ENCODE results near the gene EEF1AKMT1.

EEF1AKMT1 gene

GRCh38 chr13:20773194-20774080, at the start of gene EEF1AKMT1:
EEF1AKMT1 (minus strand) TSS chr13:20773961; CDS start chr13:20757598, 16,363 bp downstream.
- peak; percentile 91 to 93 (median 92) for DNase-seq (ENCODE audit: low read depth in 3 of 3)

- no peak for DNase-seq (ENCODE audit: low read depth in 3 of 3)
Observed at GRCh38 chr13:20823071-20823470, 49.3 kb upstream of the EEF1AKMT1 start.

- DNase-seq (ENCODE audit: low read depth in 3 of 3), result no peak
Observed at GRCh38 chr13:20822406-20822805, 48.6 kb upstream of the EEF1AKMT1 start.

DNA sequence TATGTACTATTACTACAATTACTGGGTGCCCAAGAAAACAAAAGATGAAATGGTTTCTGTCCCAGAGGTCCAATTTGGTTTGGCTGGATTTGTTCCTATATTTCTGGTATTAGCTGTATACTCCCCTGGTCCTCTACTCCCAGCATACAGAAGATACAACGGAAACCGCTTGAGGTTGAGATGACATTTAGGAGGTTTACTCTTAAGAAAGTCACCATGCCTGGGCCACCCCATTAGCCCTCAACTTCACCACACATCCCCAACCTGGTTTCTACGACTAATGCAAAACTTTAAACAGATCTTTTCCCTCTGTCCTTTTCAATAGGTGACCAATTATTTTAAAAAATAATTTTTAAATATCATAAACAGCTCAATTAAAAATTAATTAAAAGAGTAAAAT, 46.0 kb upstream of the EEF1AKMT1 start:
- no peak for DNase-seq (ENCODE audit: low read depth in 3 of 3)

DNA sequence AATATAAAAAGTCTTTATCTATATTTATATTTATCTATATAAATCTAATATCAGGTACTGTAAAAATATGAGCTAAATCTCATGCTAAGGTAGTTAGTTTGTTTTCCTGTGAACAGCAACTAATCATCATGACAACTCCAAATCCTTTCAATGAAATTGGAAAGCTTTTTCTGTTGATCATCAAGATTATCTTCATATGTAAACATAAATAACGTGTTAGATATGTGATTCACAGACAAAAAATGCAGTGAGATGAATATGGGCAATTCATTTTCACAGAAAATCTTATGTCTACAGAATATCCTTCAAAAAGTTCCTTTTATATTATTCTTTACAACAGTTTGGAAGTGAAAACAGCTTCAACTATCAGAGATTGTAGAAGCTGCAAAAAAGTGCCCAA, 41.7 kb upstream of the EEF1AKMT1 start:
- DNase-seq (ENCODE audit: low read depth in 3 of 3), result no peak

DNA sequence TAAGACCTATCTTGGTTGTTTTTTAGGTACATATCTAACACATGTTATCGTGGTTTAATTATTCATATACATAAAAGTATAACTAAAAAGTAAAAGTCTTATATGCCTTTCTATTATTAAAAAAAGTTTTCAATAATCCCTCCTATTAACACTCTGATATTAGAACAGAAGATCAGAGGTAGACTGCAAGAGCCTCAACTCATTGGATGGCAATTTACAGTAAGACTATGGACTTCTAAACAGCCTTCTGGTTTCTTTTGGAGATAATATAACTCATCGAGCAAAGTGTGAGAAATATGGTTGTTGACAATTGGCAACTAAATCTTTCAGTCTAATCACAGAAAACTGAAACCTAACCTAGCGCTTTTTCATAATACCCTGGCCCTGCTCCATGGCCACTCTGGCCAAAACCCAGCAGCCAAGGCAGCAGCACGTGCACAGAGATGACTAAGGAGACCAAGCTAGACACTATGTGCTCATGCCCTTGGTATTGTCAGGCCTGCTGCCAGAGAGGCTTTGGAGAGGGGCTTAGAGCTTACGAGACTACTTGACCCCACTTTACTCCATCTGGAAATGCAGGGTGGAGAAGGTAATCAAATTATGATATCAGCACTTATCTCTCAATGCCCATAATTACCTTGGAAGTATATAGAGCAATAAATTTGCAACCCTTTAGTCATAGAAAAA, 40.6 kb upstream of the EEF1AKMT1 start:
- DNase-seq (ENCODE audit: low read depth in 3 of 3), result no peak

- no peak for DNase-seq (ENCODE audit: low read depth in 3 of 3)
Observed at GRCh38 chr13:20812890-20813289, 39.1 kb upstream of the EEF1AKMT1 start.

DNA sequence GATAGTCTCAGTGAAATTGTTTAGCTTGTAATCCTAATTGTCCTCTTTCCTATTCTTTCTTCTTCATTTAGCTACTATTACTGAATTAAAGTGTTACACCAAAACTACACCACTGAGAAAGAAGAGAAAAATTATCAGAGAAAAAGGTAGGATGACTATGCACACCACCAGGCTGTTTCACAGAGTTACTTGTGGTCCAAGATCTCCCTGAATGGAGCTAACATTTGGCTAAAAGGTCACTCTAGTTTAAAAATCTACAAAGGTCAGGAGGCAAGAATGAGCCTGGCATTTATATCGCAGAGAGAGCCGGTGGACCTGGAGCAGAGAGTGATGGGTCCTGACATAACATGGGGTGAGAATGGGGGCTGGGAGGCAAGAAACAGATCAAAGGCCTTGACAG, 37.0 kb upstream of the EEF1AKMT1 start:
- DNase-seq (ENCODE audit: low read depth in 3 of 3), result no peak

DNA sequence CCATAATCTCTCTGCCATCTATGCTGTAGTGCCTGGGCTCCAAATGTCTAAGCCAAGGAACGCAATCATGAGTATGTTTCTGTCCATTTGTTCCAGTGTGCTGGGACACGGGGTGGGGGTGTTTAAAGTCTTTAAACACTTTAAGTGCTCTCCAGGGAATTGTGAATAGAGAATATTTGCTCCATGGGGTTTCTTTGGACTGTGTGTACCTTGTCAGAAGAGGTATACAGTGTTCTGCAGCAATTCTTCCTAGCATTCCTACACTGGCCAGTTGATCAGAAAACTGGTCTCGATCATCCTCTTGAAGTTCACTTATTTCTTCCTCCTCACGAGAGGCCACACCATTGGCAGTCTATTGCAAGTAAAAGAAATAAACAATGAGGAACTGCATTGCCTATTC, 35.1 kb upstream of the EEF1AKMT1 start:
- no peak for DNase-seq (ENCODE audit: low read depth in 3 of 3)

GRCh38 chr13:20803180-20803965, 29.6 kb upstream of the EEF1AKMT1 start:
- DNase-seq (ENCODE audit: low read depth in 3 of 3), result peak in 1 of 3 donors; percentile 1

- DNase-seq (ENCODE audit: low read depth in 3 of 3), result no peak
Observed at GRCh38 chr13:20801707-20802106, 27.9 kb upstream of the EEF1AKMT1 start.

GRCh38 chr13:20799726-20800416, 26.1 kb upstream of the EEF1AKMT1 start:
- no peak for DNase-seq (ENCODE audit: low read depth in 3 of 3)

DNA sequence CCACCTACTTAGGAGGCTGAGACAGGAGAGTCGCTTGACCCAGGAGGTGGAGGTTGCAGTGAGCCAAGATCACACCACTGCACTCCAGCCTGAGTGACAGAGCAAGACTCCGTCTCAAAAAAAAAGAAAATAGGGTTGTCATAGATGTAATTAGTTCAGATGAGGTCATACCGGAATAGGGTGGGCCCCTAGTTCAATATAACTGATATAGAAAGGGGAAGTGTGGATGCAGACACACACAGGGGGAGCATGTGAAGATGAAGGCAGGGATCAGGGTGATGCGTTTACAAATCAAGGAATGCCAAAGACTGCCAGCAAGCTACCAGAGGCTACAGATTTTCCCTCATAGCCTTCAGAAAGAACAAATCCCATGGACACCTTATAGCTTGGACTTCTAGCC, 24.3 kb upstream of the EEF1AKMT1 start:
- no peak for DNase-seq (ENCODE audit: low read depth in 3 of 3)

- no peak for DNase-seq (ENCODE audit: low read depth in 3 of 3)
Observed at GRCh38 chr13:20796791-20797508, 23.2 kb upstream of the EEF1AKMT1 start.

GRCh38 chr13:20789665-20790064, 15.9 kb upstream of the EEF1AKMT1 start:
- no peak for DNase-seq (ENCODE audit: low read depth in 3 of 3)

DNA sequence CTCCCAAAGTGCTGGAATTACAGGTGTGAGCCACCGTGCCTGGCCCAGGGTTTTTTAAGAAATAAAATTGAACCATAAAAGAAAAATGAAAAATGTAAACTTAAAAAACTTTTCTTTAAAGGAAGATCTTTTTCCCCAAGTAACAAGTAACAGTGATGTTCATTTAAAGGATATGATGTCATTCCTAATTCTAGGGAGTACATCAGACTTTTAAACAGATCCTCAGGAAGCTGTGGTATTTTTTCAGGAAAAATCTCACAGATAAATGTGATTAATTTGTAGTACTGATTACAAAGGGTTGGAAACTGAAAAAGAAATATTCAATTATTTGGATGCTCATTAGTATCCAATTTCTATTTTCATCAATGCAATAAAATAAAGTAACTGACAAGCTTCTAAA, 14.6 kb upstream of the EEF1AKMT1 start:
- no peak for DNase-seq (ENCODE audit: low read depth in 3 of 3)

DNA sequence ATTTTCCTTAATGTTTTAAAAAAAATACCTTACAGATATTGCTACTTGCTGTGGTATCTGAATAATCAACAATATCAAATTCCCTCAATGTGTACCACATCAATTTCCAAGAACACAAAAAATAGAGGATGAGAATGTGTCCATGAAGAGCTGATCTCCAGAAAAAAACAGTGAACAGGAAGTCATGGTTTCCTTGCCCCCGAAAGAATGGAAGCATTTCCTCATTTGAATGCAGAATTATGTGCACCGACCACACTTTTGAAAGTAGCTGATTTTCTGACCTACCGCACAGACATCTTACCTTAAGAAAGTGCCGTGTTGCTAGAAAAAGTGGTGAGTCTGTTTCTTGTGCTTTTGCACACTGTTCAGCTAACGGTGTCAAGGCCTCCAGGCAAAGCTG, 13.4 kb upstream of the EEF1AKMT1 start:
- DNase-seq (ENCODE audit: low read depth in 3 of 3), result no peak

DNA sequence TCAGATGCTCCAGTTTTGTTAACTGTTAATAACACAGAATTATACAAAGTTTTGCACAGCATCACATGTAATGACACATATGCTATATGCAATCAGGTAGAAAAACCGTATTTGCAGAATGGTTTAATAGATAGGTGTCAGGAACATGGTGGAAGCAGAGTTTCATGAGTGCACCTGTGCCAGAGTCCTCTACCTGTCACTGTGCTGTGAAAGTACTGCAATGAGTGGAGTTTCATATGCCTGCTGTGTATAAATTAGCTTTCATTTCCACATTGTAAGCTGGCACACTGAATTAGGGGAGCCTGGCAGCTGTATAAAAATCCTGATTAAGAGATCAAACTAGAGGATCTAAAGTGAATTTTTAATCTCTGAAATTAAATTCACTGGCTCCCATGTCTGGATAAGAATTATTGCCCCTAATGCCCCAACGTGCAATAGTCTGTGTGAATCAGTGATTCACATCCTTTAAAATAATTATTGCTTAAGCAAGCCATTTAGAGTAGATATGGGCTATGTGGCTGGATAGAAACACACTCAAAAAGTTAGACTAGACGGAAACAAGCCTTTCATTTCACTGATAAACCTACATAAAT, 8.5 kb upstream of the EEF1AKMT1 start:
- DNase-seq (ENCODE audit: low read depth in 3 of 3), result no peak

GRCh38 chr13:20780317-20780716, 6.6 kb upstream of the EEF1AKMT1 start:
- no peak for DNase-seq (ENCODE audit: low read depth in 3 of 3)

DNA sequence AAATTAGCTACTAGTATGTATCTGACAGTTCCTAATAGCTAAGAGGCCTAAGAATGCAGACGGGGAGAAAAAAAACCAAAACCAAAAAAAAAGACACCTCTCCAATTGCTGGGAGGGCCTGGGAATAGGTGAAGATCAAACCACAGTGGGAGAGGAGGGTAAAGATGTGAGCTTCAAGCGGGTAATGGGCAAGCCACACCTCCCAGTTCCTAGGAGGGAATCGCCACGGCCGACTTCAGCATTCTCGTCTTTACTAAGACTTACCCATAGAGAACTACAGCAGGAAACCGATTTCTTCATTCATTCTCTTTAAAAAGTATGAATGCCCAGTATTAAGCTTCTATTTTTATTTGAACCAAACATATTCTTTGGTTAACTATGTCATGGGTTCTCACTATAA, 5.6 kb upstream of the EEF1AKMT1 start:
- no peak for DNase-seq (ENCODE audit: low read depth in 3 of 3)

GRCh38 chr13:20778311-20778710, 4.5 kb upstream of the EEF1AKMT1 start:
- no peak for DNase-seq (ENCODE audit: low read depth in 3 of 3)

Data from stimulated activated CD4-positive, alpha-beta T cell treated with anti-CD3 and anti-CD28 coated beads, TNF-alpha, amount 100 ng/mL, for 48 hours (primary cell).